WERI-Rb-1 (cell line): ENCODE measurements around the gene ENHO.

ENCODE experiments used
- DNase-seq: peaks from one replicate; pipeline ENCODE4 v3.0.0-alpha.2; 2020
- H3K27ac ChIP-seq: fragments of 250-450 bp; sonication (Bioruptor Pico); 2 replicates; pipeline ENCODE4 v1.5.1; 2020; ENCODE audit warnings: mild to moderate bottlenecking, moderate library complexity
- H3K27me3 ChIP-seq: fragments of 250-450 bp; sonication (Bioruptor Pico); 2 replicates; pipeline ENCODE4 v1.5.1; 2021; ENCODE audit warnings: mild to moderate bottlenecking, low read depth, moderate library complexity; ENCODE audit not compliant: insufficient read depth, severe bottlenecking
- H3K36me3 ChIP-seq: fragments of 250-450 bp; sonication (Bioruptor Pico); 2 replicates; pipeline ENCODE4 v1.5.1; 2020; ENCODE audit warnings: mild to moderate bottlenecking, moderate library complexity
- H3K4me3 ChIP-seq: 2 replicates; pipeline ENCODE4 v1.5.1; 2011; ENCODE audit warnings: low read depth, mild to moderate bottlenecking, control low read depth, low read length
- H3K9me3 ChIP-seq: fragments of 250-450 bp; sonication (Bioruptor Pico); 2 replicates; pipeline ENCODE4 v1.5.1; 2021; ENCODE audit warnings: mild to moderate bottlenecking, moderate library complexity; ENCODE audit not compliant: severe bottlenecking
- TF ChIP-seq, protein P1 (sequence below): IDR thresholded peaks from 2 replicates; pipeline ENCODE4 v1.5.1; 2011; ENCODE audit warnings: low read depth, mild to moderate bottlenecking, control low read depth, inconsistent platforms, low read length

ENHO gene

DNA sequence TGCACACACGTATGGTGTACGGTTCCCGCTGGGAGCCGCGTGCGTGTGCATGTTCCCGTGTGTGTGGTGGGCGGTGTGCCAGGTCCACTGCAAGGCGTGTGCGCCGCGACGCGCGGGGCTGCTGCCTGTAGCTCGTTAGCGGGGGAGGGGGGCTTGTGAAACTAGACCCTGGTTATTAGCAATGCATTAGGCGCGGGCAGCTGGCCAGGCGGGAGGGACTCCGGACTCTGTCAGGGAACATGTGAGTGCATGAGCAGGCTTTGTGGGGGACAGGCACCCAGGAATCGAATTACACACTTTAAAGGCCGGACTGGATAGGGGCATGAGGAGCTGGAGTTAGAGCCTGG, 32.2 kb upstream of the ENHO start:
- Histone ChIP-seq H3K4me3 (no peak overlapping the region), H3K36me3 (no peaks in the 10 kb centered on the region; the same call in 1 of the 2 replicates), H3K9me3 (no peaks in the 10 kb centered on the region), H3K27me3 (no peaks in the 10 kb centered on the region), H3K27ac (peak overlapping the region; percentile 33)
- peak; percentile 80 for DNase-seq
- TF ChIP-seq, protein P1, sequence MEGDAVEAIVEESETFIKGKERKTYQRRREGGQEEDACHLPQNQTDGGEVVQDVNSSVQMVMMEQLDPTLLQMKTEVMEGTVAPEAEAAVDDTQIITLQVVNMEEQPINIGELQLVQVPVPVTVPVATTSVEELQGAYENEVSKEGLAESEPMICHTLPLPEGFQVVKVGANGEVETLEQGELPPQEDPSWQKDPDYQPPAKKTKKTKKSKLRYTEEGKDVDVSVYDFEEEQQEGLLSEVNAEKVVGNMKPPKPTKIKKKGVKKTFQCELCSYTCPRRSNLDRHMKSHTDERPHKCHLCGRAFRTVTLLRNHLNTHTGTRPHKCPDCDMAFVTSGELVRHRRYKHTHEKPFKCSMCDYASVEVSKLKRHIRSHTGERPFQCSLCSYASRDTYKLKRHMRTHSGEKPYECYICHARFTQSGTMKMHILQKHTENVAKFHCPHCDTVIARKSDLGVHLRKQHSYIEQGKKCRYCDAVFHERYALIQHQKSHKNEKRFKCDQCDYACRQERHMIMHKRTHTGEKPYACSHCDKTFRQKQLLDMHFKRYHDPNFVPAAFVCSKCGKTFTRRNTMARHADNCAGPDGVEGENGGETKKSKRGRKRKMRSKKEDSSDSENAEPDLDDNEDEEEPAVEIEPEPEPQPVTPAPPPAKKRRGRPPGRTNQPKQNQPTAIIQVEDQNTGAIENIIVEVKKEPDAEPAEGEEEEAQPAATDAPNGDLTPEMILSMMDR = no peak

DNA sequence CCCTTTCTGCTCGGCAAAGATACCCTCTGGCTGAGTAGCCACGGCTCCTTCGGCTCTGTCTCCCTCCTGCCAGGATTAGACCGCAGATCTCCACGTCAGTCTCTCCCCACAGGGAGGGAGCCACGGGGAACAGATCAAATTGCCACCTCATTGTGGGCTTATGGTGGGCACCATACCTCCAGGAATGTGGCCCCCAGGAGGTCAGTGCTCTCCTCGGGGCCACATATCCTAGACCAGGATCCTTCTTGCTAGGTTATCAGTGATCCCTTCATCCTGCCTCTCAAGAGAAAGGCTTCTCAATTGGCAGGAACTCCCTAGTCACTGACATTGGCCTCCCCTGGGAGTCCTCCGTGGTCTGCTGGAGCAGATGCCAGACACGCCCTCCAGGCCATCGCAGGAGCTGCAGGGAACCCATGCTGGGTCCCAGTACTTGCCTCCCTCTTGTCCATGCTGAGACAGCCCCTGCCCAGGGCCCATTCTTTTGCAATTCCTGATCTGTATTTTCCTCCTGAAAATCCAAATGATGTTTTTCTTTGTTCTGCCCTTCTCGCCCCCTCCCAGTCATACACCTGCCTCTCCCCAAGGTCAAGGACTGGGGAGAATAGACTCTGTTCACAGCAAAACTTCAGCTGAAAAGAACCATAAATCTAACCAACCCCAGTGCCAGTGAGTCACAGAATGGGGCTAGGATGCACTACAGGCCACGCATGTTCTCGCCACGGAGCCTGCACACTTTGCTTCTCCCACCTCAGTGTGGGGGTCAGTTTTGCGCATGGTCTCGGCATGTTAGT, 31.6 kb upstream of the ENHO start:
- Histone ChIP-seq H3K9me3 (no peaks in the 10 kb centered on the region), H3K36me3 (no peaks in the 10 kb centered on the region; the same call in 1 of the 2 replicates), H3K27me3 (no peaks in the 10 kb centered on the region), H3K4me3 (no peak overlapping the region), H3K27ac (peak overlapping the region; percentile 33)
- DNase-seq = peak; percentile 76
- TF ChIP-seq, protein P1 = no peak

DNA sequence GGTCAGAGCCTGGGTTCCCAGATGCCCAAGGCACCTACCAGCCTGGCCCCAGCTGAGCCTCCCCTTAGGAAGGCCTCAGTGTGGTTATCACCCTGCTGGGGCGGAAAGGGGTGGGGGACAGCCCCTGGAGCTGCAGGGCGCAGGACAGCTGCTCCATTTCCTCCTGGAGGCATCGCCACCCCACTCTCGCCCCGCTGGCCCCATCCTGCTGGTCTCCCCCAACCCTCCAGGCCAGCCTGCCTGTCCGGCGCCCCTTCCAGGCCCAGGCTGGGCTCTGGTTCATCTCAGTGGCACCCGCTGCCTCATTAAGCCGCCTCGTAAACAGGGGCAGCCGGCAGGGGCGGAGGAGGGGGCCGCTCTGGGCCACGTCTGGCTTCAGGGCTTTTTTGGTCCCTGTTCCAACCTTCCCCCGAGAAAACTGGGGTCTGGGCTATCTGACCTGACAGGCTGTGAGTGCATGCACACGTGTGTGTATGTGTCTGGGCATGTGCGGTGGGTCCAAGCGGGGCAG, 30.8 kb upstream of the ENHO start:
- Histone ChIP-seq H3K9me3 (no peaks in the 10 kb centered on the region), H3K27ac (no peak overlapping the region), H3K36me3 (no peaks in the 10 kb centered on the region; the same call in 1 of the 2 replicates), H3K27me3 (no peaks in the 10 kb centered on the region), H3K4me3 (no peak overlapping the region)
- TF ChIP-seq, protein P1 = no peak
- no peak for DNase-seq

DNA sequence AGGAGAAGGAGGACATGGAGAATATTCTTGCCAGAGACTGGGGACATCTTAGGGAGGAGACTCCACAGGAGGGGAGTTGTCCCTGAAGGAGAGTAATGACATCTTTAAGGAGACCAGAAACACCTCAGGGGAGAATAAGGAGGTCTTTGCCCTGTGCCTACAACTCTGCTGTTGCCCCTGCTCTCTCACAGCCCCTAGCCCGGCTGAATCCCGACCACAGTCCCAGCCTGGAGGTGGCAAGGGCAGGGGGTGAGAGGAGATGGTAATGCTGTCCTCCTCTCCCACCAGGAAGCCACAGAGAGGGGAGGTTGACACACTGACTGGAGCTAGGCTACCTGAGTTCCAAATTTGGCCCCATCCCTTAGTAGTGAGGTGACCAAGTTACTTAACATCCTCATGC, 30.2 kb upstream of the ENHO start:
- H3K27me3 ChIP-seq = no peaks in the 10 kb centered on the region
- no peak for DNase-seq
- no peak overlapping the region for H3K4me3 ChIP-seq
- H3K36me3 ChIP-seq = no peaks in the 10 kb centered on the region; the same call in 1 of the 2 replicates
- TF ChIP-seq, protein P1 = no peak
- no peak overlapping the region for H3K27ac ChIP-seq
- H3K9me3 ChIP-seq = no peaks in the 10 kb centered on the region

DNA sequence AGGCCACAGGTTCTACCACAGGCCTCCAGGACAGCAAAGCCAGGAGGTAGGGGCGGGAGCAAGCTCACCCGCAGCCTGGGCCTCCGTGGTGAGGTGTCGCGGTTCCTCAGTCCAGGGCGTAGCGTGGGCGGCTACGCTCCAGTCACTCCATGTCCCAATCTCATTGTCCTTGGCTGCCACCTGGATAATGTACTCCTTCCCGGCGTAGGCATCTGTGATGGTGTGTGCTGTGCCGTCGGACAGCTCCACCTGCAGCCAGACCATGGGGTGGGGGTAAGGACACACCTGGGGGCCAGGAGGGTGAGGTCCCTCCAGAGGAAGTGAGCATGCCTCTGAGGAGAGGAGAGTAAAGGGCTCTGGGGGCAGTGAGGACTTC, 29.8 kb upstream of the ENHO start:
- DNase-seq = no peak
- TF ChIP-seq, protein P1 = no peak
- Histone ChIP-seq H3K27me3 (no peaks in the 10 kb centered on the region), H3K27ac (no peak overlapping the region), H3K9me3 (no peaks in the 10 kb centered on the region), H3K36me3 (no peaks in the 10 kb centered on the region; the same call in 1 of the 2 replicates), H3K4me3 (no peak overlapping the region)
